ENCODE results near the gene VSTM2L.

GRCh38 chr20:37898233-37899104 lies 4.5 kb upstream of the VSTM2L start:
- TF ChIP-seq CHD1 (IDR thresholded peaks at IDR 0.05; ENCODE audit: low read depth, low read length): no peak
- no peak for TF ChIP-seq CTCF (conservative IDR thresholded peaks at IDR 0.05; ENCODE audit: low read depth, low read length)
- TF ChIP-seq POLR2A (IDR thresholded peaks at IDR 0.05; ENCODE audit: low read depth, low read length): no peak
- TF ChIP-seq USF2 (IDR thresholded peaks at IDR 0.05; ENCODE audit: low read depth, low read length): no peak
- no peak for TF ChIP-seq MXI1 (IDR thresholded peaks at IDR 0.05; ENCODE audit: borderline replicate concordance, low read depth, low read length)
